Caki2 (cell line): ENCODE results near the gene RASGRF2. TPM values are rescaled to one million over a fixed set of nuclear protein-coding genes. Genes with fewer than 3 reads are reported as not detected.
A peak's percentile ranks its signal among the peaks of the same experiment; 100 is the strongest.

ENCODE experiments used
- DNase-seq: peaks from one replicate; pipeline ENCODE4 v3.0.0-alpha.2; 2015; ENCODE audit warnings: low read depth
- in situ Hi-C: cut with HindIII; loops from 2 replicates; pipeline ENCODE4 v1.10.0; 2016; ENCODE audit warnings: low sequenced_read_pairs, low pct_unique_long_range_greater_than_20kb, mixed read lengths
- total RNA-seq: library from RNA; depleted of rRNA; stranded (reverse); fragments of >200 nt; shearing (Covaris generic); gene quantifications from 2 replicates; pipeline ENCODE4 v1.2.3, GENCODE V29; 2014; ENCODE audit warnings: low replicate concordance

The RASGRF2 gene
- total RNA-seq, 1 experiment from 2014 or later = 1.3 TPM

- no peak for DNase-seq
- in situ Hi-C loops = no loop called here
Observed at GRCh38 chr5:80964919-80965318, 4.8 kb downstream of the RASGRF2 start.

GRCh38 chr5:80967500-80968181, 7.5 kb downstream of the RASGRF2 start:
- DNase-seq = peak; percentile 66
- in situ Hi-C loops = no loop called here

- in situ Hi-C loops = no loop called here
- DNase-seq = no peak
Observed at GRCh38 chr5:80973027-80973426, 12.9 kb downstream of the RASGRF2 start.

- in situ Hi-C loops = no loop called here
- no peak for DNase-seq
Observed at GRCh38 chr5:80975065-80975464, 14.9 kb downstream of the RASGRF2 start.

GRCh38 chr5:80976985-80977384, 16.8 kb downstream of the RASGRF2 start:
- no peak for DNase-seq
- in situ Hi-C loops = no loop called here

GRCh38 chr5:80977764-80978163, 17.6 kb downstream of the RASGRF2 start:
- in situ Hi-C loops = no loop called here
- no peak for DNase-seq

GRCh38 chr5:80978772-80979317, 18.7 kb downstream of the RASGRF2 start:
- in situ Hi-C loops = no loop called here
- DNase-seq = no peak

GRCh38 chr5:80982093-80982492, 21.9 kb downstream of the RASGRF2 start:
- DNase-seq = no peak
- in situ Hi-C loops = no loop called here

GRCh38 chr5:80985600-80986228, 25.6 kb downstream of the RASGRF2 start:
- DNase-seq = no peak
- in situ Hi-C loops = no loop called here

- DNase-seq = no peak
- in situ Hi-C loops = no loop called here
Observed at GRCh38 chr5:80986382-80986781, 26.2 kb downstream of the RASGRF2 start.

- in situ Hi-C loops = no loop called here
- DNase-seq = no peak
Observed at GRCh38 chr5:80987078-80987766, 27.1 kb downstream of the RASGRF2 start.

- DNase-seq = no peak
- in situ Hi-C loops = no loop called here
Observed at GRCh38 chr5:80988419-80988935, 28.3 kb downstream of the RASGRF2 start.

- DNase-seq = no peak
- in situ Hi-C loops = no loop called here
Observed at GRCh38 chr5:80989883-80990282, 29.7 kb downstream of the RASGRF2 start.

- no peak for DNase-seq
- in situ Hi-C loops = no loop called here
Observed at GRCh38 chr5:80990527-80990926, 30.4 kb downstream of the RASGRF2 start.

- DNase-seq = no peak
Observed at GRCh38 chr5:80990971-80991370, 30.8 kb downstream of the RASGRF2 start.

GRCh38 chr5:80995908-80996307, 35.7 kb downstream of the RASGRF2 start:
- no peak for DNase-seq
- in situ Hi-C loops = no loop called here

More at GRCh38 chr5:80990971-80991370, 30.8 kb downstream of the RASGRF2 start:
- in situ Hi-C loops = no loop called here

- DNase-seq = no peak
- in situ Hi-C loops = no loop called here
Observed at GRCh38 chr5:80998590-80998979, 38.4 kb downstream of the RASGRF2 start.

- in situ Hi-C loops = no loop called here
- DNase-seq = no peak
Observed at GRCh38 chr5:81003811-81004386, 43.7 kb downstream of the RASGRF2 start.

GRCh38 chr5:81005708-81006107, 45.5 kb downstream of the RASGRF2 start:
- in situ Hi-C loops = no loop called here

More at GRCh38 chr5:81005708-81006107, 45.5 kb downstream of the RASGRF2 start:
- no peak for DNase-seq
